ENCODE data around the gene WASHC2A. TPM values are rescaled to one million over a fixed set of nuclear protein-coding genes. Genes with fewer than 3 reads are reported as not detected.
"Not testable (repeated sequence)": the region's sequence is repeated elsewhere in the genome, so short reads cannot be mapped to it uniquely, and the experiment has no call there.

The WASHC2A gene
- total RNA-seq, 2 experiments from 2014 or later: 44.8 to 50.9 TPM

GRCh38 chr10:50152792-50153272, 85.1 kb downstream of the WASHC2A start:
- TF ChIP-seq CTCF (IDR thresholded peaks at IDR 0.05): no peak
- Mint-ChIP-seq H3K4me1 (ENCODE audit: low read depth) (no peaks in the 10 kb centered on the region), H3K9me3 (no peaks in the 10 kb centered on the region), H3K27me3 (peaks cover 11% of the 10 kb centered on the region), H3K4me3 (no peak overlapping the region), H3K27ac (no peak overlapping the region), H3K36me3 (ENCODE audit: low read depth) (no peaks in the 10 kb centered on the region)
- Histone ChIP-seq H3K9me3 (ENCODE audit: control insufficient read depth in 1 of 2, insufficient read depth in 1 of 2, low read length in 2 of 2) (no peaks in the 10 kb centered on the region), H3K4me3 (ENCODE audit: low read length) (no peak overlapping the region), H3K27ac (ENCODE audit: low read depth in 1 of 2, low read length in 2 of 2) (no peak overlapping the region), H3K27me3 (ENCODE audit: control insufficient read depth in 1 of 2, insufficient read depth in 2 of 2, low read length in 2 of 2) (no peaks in the 10 kb centered on the region), H3K4me1 (ENCODE audit: insufficient read depth, low read length) (no peaks in the 10 kb centered on the region), H3K36me3 (ENCODE audit: insufficient read depth, low read length) (no peaks in the 10 kb centered on the region)
- DNase-seq: no peak
- ATAC-seq (ENCODE audit: poor library complexity): no peak
- CTCF ChIA-PET: no interaction called here
- POLR2A ChIA-PET: no interaction called here
- intact Hi-C loops (cut with DNase I, micrococcal nuclease): no loop called here

GRCh38 chr10:50157868-50158267, 90.1 kb downstream of the WASHC2A start:
- H3K27me3 Mint-ChIP-seq; H3K27ac Mint-ChIP-seq; ATAC-seq (ENCODE audit: poor library complexity); H3K4me1 Mint-ChIP-seq (ENCODE audit: low read depth); H3K36me3 ChIP-seq (ENCODE audit: insufficient read depth, low read length); H3K4me1 ChIP-seq (ENCODE audit: insufficient read depth, low read length); H3K27ac ChIP-seq (ENCODE audit: low read depth in 1 of 2, low read length in 2 of 2); CTCF ChIA-PET; POLR2A ChIA-PET; H3K27me3 ChIP-seq (ENCODE audit: control insufficient read depth in 1 of 2, insufficient read depth in 2 of 2, low read length in 2 of 2); H3K9me3 Mint-ChIP-seq; H3K9me3 ChIP-seq (ENCODE audit: control insufficient read depth in 1 of 2, insufficient read depth in 1 of 2, low read length in 2 of 2); DNase-seq; H3K4me3 Mint-ChIP-seq; intact Hi-C loops (cut with DNase I, micrococcal nuclease); H3K4me3 ChIP-seq (ENCODE audit: low read length); H3K36me3 Mint-ChIP-seq (ENCODE audit: low read depth): not testable (repeated sequence)

- H3K27ac ChIP-seq (ENCODE audit: low read depth in 1 of 2, low read length in 2 of 2); H3K27me3 Mint-ChIP-seq; intact Hi-C loops (cut with DNase I, micrococcal nuclease): not testable (repeated sequence)
These were observed 92.1 kb downstream of the WASHC2A start for GRCh38 chr10:50159856-50160255.

GRCh38 chr10:50165038-50165437, 97.3 kb downstream of the WASHC2A start:
- H3K9me3 ChIP-seq (ENCODE audit: control insufficient read depth in 1 of 2, insufficient read depth in 1 of 2, low read length in 2 of 2); H3K4me1 Mint-ChIP-seq (ENCODE audit: low read depth); CTCF ChIA-PET; POLR2A ChIA-PET; H3K27me3 ChIP-seq (ENCODE audit: control insufficient read depth in 1 of 2, insufficient read depth in 2 of 2, low read length in 2 of 2); H3K36me3 Mint-ChIP-seq (ENCODE audit: low read depth); H3K36me3 ChIP-seq (ENCODE audit: insufficient read depth, low read length); DNase-seq; H3K27ac Mint-ChIP-seq; H3K9me3 Mint-ChIP-seq; intact Hi-C loops (cut with DNase I, micrococcal nuclease); H3K4me3 ChIP-seq (ENCODE audit: low read length); H3K4me3 Mint-ChIP-seq; H3K27ac ChIP-seq (ENCODE audit: low read depth in 1 of 2, low read length in 2 of 2); ATAC-seq (ENCODE audit: poor library complexity); H3K4me1 ChIP-seq (ENCODE audit: insufficient read depth, low read length): not testable (repeated sequence)
- H3K27me3 Mint-ChIP-seq: peaks cover 11% of the 10 kb centered on the region

More at GRCh38 chr10:50159856-50160255, 92.1 kb downstream of the WASHC2A start:
- H3K9me3 ChIP-seq (ENCODE audit: control insufficient read depth in 1 of 2, insufficient read depth in 1 of 2, low read length in 2 of 2); H3K4me3 Mint-ChIP-seq; H3K36me3 Mint-ChIP-seq (ENCODE audit: low read depth); H3K9me3 Mint-ChIP-seq; H3K27me3 ChIP-seq (ENCODE audit: control insufficient read depth in 1 of 2, insufficient read depth in 2 of 2, low read length in 2 of 2); POLR2A ChIA-PET; H3K4me1 ChIP-seq (ENCODE audit: insufficient read depth, low read length); H3K36me3 ChIP-seq (ENCODE audit: insufficient read depth, low read length); CTCF ChIA-PET; H3K4me3 ChIP-seq (ENCODE audit: low read length); ATAC-seq (ENCODE audit: poor library complexity); H3K27ac Mint-ChIP-seq; DNase-seq; H3K4me1 Mint-ChIP-seq (ENCODE audit: low read depth): not testable (repeated sequence)

- H3K4me1 Mint-ChIP-seq (ENCODE audit: low read depth); H3K4me3 Mint-ChIP-seq; H3K27me3 ChIP-seq (ENCODE audit: control insufficient read depth in 1 of 2, insufficient read depth in 2 of 2, low read length in 2 of 2); CTCF ChIA-PET; H3K9me3 ChIP-seq (ENCODE audit: control insufficient read depth in 1 of 2, insufficient read depth in 1 of 2, low read length in 2 of 2); H3K36me3 ChIP-seq (ENCODE audit: insufficient read depth, low read length); H3K4me1 ChIP-seq (ENCODE audit: insufficient read depth, low read length); H3K36me3 Mint-ChIP-seq (ENCODE audit: low read depth); H3K9me3 Mint-ChIP-seq; H3K27ac ChIP-seq (ENCODE audit: low read depth in 1 of 2, low read length in 2 of 2); intact Hi-C loops (cut with DNase I, micrococcal nuclease); H3K27ac Mint-ChIP-seq; ATAC-seq (ENCODE audit: poor library complexity); DNase-seq; POLR2A ChIA-PET; H3K4me3 ChIP-seq (ENCODE audit: low read length): not testable (repeated sequence)
- H3K27me3 Mint-ChIP-seq: peaks cover 16% of the 10 kb centered on the region
These were observed 100.1 kb downstream of the WASHC2A start for GRCh38 chr10:50167833-50168232.

GRCh38 chr10:50169506-50169905, 101.8 kb downstream of the WASHC2A start:
- H3K9me3 ChIP-seq (ENCODE audit: control insufficient read depth in 1 of 2, insufficient read depth in 1 of 2, low read length in 2 of 2); H3K27ac Mint-ChIP-seq; CTCF ChIA-PET; H3K27me3 ChIP-seq (ENCODE audit: control insufficient read depth in 1 of 2, insufficient read depth in 2 of 2, low read length in 2 of 2); ATAC-seq (ENCODE audit: poor library complexity); POLR2A ChIA-PET; H3K4me1 ChIP-seq (ENCODE audit: insufficient read depth, low read length); H3K9me3 Mint-ChIP-seq; DNase-seq; H3K36me3 Mint-ChIP-seq (ENCODE audit: low read depth); H3K4me3 ChIP-seq (ENCODE audit: low read length); intact Hi-C loops (cut with DNase I, micrococcal nuclease); H3K36me3 ChIP-seq (ENCODE audit: insufficient read depth, low read length); H3K4me1 Mint-ChIP-seq (ENCODE audit: low read depth); H3K27ac ChIP-seq (ENCODE audit: low read depth in 1 of 2, low read length in 2 of 2); H3K4me3 Mint-ChIP-seq: not testable (repeated sequence)
- peaks cover 16% of the 10 kb centered on the region for H3K27me3 Mint-ChIP-seq

Data from CD4-positive, alpha-beta T cell (primary cell).